ENCODE results near the gene PIEZO2.
"Not testable (repeated sequence)": the region's sequence is repeated elsewhere in the genome, so short reads cannot be mapped to it uniquely, and the experiment has no call there.

PIEZO2 gene

DNA sequence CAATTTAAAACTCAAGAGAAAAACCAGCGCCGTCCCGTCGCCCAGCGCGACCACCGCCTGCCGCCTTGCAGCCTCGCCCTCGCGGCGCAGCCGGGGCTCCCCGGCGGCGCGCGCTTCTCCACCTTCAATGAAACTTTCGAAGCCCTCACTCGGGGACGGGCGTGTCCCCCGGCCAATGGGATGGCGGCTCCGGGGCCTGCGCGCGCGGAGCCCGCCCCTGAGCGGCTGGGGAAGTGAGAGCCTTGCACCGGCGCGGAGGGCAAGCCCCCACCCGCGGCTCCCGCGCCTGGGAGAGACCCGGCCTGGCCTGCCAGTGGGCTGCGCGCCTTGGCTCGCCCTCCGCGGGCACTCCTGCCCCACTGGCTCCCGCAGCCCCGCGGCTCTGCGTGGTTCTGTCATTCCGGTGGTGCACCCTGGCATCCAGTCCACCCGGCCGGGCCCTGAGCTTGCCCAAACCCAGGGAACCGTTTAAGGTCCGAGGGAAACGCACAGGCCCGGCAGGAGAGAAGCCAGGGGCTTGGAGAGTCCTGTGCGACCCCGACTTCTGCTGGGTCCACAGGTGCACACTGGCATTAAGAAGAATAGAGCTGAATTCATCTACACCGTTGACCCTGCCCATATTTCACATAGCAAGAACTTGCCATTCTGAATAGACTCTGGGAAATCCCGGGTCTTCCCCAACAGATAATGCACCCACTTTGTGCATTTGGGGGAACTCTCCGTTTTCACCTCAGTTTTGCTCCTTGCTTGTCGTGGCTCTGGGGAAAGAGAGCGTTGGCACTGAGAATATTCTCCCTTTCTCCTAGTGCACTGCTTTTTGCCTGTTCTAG, at the start of gene PIEZO2:
Gene PIEZO2, minus strand, starts transcription at position 129 of the 830 bp plus-strand sequence. CDS start 981 bp downstream, outside the sequence.
- DNase-seq, result no peak

DNA sequence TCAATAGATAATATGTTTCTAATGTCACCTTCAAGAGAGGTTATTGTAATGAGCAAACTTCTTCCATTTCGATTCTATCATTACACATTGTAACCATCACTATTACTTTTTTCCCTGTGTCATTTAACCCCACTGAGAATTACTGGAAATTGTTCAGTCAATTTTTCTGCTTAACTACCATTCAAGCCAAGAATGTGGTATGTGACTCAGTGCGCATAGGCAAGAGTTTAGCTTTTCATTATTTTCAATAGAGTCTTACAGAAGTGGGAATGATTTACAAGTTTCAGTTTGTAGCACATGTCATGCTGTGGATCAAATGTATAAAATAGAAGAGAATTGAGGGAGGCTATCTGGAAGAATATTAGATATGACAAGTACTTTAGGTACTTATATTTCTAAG, 34.3 kb upstream of the PIEZO2 start:
- no peak for DNase-seq

DNA sequence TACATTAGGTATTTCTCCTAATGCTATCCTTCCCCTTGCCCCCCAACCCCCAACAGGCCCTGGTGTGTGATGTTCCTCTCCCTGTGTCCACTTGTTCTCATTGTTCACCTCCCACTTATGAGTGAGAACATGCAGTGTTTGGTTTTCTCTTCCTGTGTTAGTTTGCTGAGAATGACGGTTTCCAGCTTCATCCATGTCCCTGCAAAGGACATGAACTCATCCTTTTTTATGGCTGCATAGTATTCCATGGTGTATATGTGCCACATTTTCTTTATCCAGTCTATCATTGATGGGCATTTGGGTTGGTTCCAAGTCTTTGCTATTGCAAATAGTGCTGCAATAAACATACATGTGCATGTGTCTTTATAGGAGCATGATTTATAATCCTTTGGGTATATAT, 32.3 kb upstream of the PIEZO2 start:
- not testable (repeated sequence) for DNase-seq

GRCh38 chr18:11179959-11180519, 30.7 kb upstream of the PIEZO2 start:
- no peak for DNase-seq

GRCh38 chr18:11178951-11179549, 29.7 kb upstream of the PIEZO2 start:
- no peak for DNase-seq

DNA sequence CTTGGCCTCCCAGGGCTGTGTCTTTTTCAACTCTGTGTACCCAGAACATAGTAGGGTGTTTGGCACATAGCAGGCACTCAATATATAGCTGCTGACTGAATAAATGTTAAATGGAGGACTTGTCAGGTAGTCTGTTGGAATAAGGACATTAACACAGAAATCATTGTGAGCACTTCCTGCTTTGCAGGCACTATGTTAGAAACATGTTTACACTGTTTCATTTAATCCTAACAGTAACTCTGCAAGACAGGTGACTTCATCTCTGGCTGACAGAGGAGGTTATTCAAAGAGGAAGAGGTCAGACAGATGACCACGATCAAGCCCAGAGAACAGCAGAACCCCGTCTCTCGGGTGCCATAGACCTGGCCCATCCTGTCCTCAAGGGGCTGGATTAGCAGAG, 28.0 kb upstream of the PIEZO2 start:
- DNase-seq, result no peak

- DNase-seq, result no peak
Measured at GRCh38 chr18:11176481-11176881, 27.1 kb upstream of the PIEZO2 start.

- DNase-seq, result no peak
Measured at GRCh38 chr18:11175266-11175979, 26.1 kb upstream of the PIEZO2 start.

GRCh38 chr18:11174179-11174578, 24.8 kb upstream of the PIEZO2 start:
- not testable (repeated sequence) for DNase-seq

- no peak for DNase-seq
Measured at GRCh38 chr18:11167778-11168177, 18.4 kb upstream of the PIEZO2 start.

- no peak for DNase-seq
Measured at GRCh38 chr18:11165952-11166351, 16.6 kb upstream of the PIEZO2 start.

DNA sequence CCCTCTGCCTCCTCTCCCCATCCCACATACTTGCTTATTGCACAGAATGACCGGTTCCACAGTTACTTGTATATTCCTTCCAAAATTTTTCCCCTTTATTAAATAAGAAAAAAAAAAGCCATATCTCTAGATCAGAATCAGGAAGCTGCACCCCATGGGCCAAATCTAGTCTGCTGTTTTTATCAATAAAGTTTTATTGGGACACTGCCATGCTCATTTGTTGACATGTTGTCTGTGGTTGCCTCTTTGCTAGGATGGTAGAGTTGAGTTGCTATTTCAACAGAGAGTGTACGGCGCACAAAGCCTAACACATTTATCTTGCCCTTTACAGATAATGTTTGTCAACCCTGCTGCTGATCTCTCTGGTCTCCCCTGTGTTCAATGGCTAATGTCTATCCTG, 15.8 kb upstream of the PIEZO2 start:
- DNase-seq, result no peak

GRCh38 chr18:11163665-11164064, 14.3 kb upstream of the PIEZO2 start:
- peak; percentile 17 for DNase-seq

DNA sequence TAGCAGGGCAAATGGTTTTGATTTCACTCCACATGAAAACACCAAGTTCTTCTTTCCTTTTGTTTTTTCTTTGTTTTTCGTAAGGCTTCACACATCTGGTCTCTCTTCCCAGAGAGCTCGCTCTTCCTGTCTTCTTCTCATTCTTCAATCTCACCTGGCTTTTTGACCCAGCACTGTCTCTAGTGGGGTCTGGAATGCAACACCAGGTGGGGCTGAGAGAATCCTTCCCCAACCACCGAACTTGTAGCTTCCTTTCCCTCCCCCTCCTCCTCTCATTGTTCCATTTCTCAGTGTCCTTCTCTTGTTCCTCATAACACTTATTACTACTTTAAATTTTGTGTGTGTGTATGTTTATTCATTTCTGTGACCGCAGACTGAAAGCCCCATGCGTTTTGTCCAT, 13.5 kb upstream of the PIEZO2 start:
- DNase-seq, result no peak

GRCh38 chr18:11162462-11162861, 13.1 kb upstream of the PIEZO2 start:
- DNase-seq, result no peak

- no peak for DNase-seq
Measured at GRCh38 chr18:11160313-11160712, 10.9 kb upstream of the PIEZO2 start.

DNA sequence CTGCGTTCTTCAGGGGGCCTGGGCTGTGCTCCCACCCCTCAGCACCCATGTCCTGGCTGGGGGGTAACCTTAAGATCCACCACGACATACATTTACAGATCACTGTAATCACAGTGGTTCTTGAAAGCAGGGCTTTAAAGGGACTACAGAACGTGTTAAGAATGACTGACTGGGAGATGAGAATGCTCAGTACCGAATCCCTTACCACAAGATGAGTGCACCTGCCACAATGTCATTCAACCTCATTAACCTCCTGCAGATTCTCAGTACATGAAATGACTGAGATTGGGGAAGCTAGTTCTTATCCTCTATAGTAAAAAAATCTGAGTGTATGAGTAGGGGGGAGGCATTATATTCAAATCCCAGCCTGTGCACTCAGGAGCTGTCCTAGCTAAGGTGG, 10.5 kb upstream of the PIEZO2 start:
- no peak for DNase-seq

DNA sequence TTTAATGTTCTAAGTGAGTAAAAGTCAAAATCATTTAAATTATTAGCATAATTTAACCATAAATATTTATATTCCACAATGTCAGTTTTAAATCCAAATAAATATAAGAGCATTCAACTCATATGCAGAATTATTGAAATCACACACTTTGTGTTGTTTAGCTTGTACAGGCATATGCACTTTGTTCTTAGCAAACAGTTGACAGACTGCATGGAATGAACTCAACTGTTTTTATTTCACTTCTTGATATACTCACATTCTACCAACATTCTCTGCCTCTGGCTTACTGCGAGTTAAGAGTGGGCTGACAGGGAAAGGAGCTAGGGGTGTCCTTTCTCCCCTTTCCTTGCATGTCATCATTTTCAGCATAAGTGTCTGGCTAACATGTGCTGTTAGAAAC, 7.6 kb upstream of the PIEZO2 start:
- no peak for DNase-seq

DNA sequence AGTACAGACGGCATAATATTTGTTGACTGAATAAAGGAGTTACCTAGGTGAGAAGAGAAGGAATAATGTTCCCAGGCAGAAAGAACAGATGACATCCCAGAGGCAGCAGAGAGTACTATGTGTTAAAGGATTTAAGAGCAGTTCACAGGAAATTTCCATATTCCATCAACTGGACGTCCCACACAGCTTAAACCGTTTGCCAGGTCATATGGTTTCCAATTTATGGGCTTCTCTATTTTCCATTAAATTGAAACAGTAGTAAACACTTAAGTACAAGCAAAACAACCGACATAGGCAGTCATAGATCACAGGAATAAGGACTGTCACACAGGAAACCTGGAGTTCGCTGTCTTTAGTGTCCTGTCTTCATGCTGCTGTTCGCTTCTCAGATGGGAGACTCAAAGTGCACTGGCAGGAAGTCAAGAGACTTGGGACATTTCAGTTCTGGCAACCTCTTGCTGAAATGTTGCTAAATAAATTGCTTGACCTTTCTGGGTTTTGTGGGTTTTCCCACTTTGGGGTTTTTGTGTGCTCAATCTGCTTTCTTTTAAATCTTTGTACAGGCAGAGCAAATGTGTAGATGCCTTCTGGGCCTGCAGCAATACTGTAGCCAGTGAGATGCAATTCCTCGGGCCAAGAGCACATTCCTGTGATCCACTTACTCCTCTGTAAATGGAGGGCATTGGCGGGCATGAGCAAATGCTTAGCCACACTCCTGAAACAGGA, 5.8 kb upstream of the PIEZO2 start:
- no peak for DNase-seq

GRCh38 chr18:11154368-11154989, 5.1 kb upstream of the PIEZO2 start:
- peak; percentile 52 for DNase-seq

DNA sequence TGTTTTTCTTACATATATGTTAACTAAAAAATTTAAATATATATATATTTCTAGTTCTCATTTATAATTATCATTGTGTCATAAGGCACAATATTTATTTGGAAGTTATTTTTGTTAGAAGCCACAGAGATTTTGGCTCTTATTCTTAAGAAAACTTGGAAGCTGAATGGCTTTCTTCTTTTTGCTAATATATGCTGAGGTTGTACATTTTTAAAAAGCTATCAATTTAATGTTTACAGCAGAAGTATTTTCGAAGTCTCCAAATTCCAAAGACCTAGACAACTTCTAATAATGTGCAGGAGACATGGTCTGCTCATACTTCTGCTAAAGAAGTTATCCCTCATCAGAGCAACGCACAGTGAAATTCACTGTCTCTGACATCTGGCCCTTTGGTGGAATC, 3.7 kb upstream of the PIEZO2 start:
- no peak for DNase-seq

DNA sequence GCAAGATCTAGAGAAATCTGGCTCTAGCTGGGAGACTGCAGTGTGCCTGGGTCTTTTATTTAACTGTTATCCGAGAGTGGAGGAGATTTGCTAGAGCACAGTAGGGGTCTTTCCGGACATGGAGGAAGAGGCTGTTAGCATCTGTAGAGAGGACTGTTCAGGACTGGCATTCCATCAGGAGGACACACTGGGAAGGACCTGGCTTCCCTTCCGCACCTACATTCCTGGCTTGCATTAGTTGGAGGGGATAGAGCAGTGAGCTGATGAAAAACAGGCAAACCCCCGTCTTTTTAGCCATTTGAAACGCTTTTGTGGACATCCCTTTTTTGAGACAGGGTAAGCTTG, 874 bp upstream of the PIEZO2 start:
- DNase-seq, result no peak

Data from NCI-H82 (cell line).